Endothelial cell of umbilical vein (primary cell): ENCODE data around the gene STAT4. TPM values are rescaled to one million over a fixed set of nuclear protein-coding genes. Genes with fewer than 3 reads are reported as not detected.

ENCODE experiments used
- BruUV-seq: library from RNA; stranded (reverse); fragments of 400-500 nt; replicated peaks from 2 replicates; lab custom pipeline; 2021; lab: Mats Ljungman, UMichigan
- CTCF ChIA-PET: fragments of 300-600, 350-600 bp; sonication (Branson Sonifier 250); formaldehyde crosslinking; loops from one replicate; lab custom pipeline; 2021; ENCODE audit warnings: antibody characterized with exemption, inconsistent platforms; lab: Charles Lee
- POLR2A ChIA-PET: fragments of 300-600, 350-600 bp; sonication (Branson Sonifier 250); formaldehyde crosslinking; loops from one replicate; lab custom pipeline; 2021; ENCODE audit warnings: antibody characterized with exemption, inconsistent platforms; lab: Charles Lee
- DNase-seq: peaks from one replicate; pipeline ENCODE4 v3.0.0-alpha.2; 2011; ENCODE audit warnings: low read depth, low spot score
- FAIRE-seq: peaks from 2 replicates; lab custom pipeline; 2011; peaks lifted over from hg19 to GRCh38; lab: Jason Lieb, UNC
- H2AFZ ChIP-seq: 2 replicates; pipeline ENCODE4 v1.6.0; 2012; ENCODE audit warnings: low read depth, low read length, control low read depth, inconsistent platforms
- H3K27ac ChIP-seq: 2 replicates; pipeline ENCODE4 v1.5.1; 2011; ENCODE audit warnings: low read depth, mild to moderate bottlenecking, control low read depth, low read length, moderate library complexity; ENCODE audit not compliant: insufficient read depth
- H3K27me3 ChIP-seq, 2 experiments: 2 replicates each; pipeline versions ENCODE4 v1.6.0 to v1.6.1; 2011; ENCODE audit warnings: low read length in 2 of 2, mixed read lengths in 1 of 2; ENCODE audit not compliant: control insufficient read depth in 2 of 2, insufficient read depth in 2 of 2
- H3K36me3 ChIP-seq, 2 experiments: 2 replicates in 1 of 2; 3 replicates in 1 of 2; pipeline ENCODE4 v1.5.1; 2011; ENCODE audit warnings: low read length in 2 of 2, mild to moderate bottlenecking in 1 of 2, moderate library complexity in 1 of 2; ENCODE audit not compliant: control insufficient read depth in 2 of 2, insufficient read depth in 2 of 2; ENCODE audit errors: extremely low read depth in 1 of 2
- H3K4me1 ChIP-seq: 3 replicates; pipeline ENCODE4 v1.5.1; 2011; ENCODE audit warnings: mild to moderate bottlenecking, low read length; ENCODE audit not compliant: control insufficient read depth, insufficient read depth; ENCODE audit errors: extremely low read depth
- H3K4me2 ChIP-seq: 2 replicates; pipeline ENCODE4 v1.6.1; 2011; ENCODE audit warnings: low read length, control low read depth, mixed read lengths; ENCODE audit not compliant: insufficient read depth
- H3K4me3 ChIP-seq, 3 experiments: fragments of 200-600 bp in 1 of 3; sonication (generic), shearing (Covaris generic) in 1 of 3; replicated peaks in 1 of 3; 2 replicates each; pipeline ENCODE4 v1.5.1; 2011 to 2016; ENCODE audit warnings: control low read depth in 3 of 3, low read length in 3 of 3, mild to moderate bottlenecking in 2 of 3, inconsistent platforms in 1 of 3, low read depth in 1 of 3, moderate library complexity in 1 of 3; ENCODE audit not compliant: insufficient read depth in 1 of 3
- H3K79me2 ChIP-seq: 2 replicates; pipeline ENCODE4 v1.6.0; 2012; ENCODE audit warnings: low read length, inconsistent platforms; ENCODE audit not compliant: control insufficient read depth, insufficient read depth
- H3K9ac ChIP-seq: replicated peaks from 2 replicates; pipeline ENCODE3; 2011; ENCODE audit warnings: low read length, control low read depth; ENCODE audit not compliant: insufficient read depth; ENCODE audit errors: extremely low read depth
- H3K9me1 ChIP-seq: replicated peaks from 3 replicates; pipeline ENCODE4 v1.6.0; 2011; ENCODE audit warnings: mild to moderate bottlenecking, low read length; ENCODE audit not compliant: control insufficient read depth, insufficient read depth; ENCODE audit errors: extremely low read depth
- H3K9me3 ChIP-seq: replicated peaks from 2 replicates; pipeline ENCODE4 v1.5.1; 2012; ENCODE audit warnings: low read length, inconsistent platforms; ENCODE audit not compliant: control insufficient read depth, insufficient read depth
- H4K20me1 ChIP-seq: replicated peaks from 2 replicates; pipeline ENCODE3; 2011; ENCODE audit warnings: mild to moderate bottlenecking, low read length; ENCODE audit not compliant: control insufficient read depth, insufficient read depth; ENCODE audit errors: extremely low read depth
- EZH2 ChIP-seq: IDR thresholded peaks from 2 replicates; pipeline ENCODE4 v1.6.1; 2012; ENCODE audit warnings: borderline replicate concordance, low read depth, mild to moderate bottlenecking, moderate library complexity, low read length, inconsistent platforms; ENCODE audit not compliant: severe bottlenecking
- FOS ChIP-seq: IDR thresholded peaks from 2 replicates; pipeline ENCODE4 v1.6.1; 2011; ENCODE audit warnings: mild to moderate bottlenecking, low read length, moderate library complexity, borderline replicate concordance; ENCODE audit not compliant: insufficient read depth
- GATA2 ChIP-seq: IDR thresholded peaks from 2 replicates; pipeline ENCODE4 v1.7.0; 2011; ENCODE audit warnings: low read depth, mild to moderate bottlenecking, moderate library complexity, mixed read lengths, low read length; ENCODE audit not compliant: insufficient read length, insufficient read depth
- JUN ChIP-seq: IDR thresholded peaks from 2 replicates; pipeline ENCODE4 v1.6.1; 2011; ENCODE audit warnings: borderline replicate concordance, low read depth; ENCODE audit not compliant: insufficient read length, insufficient read depth
- MYC ChIP-seq: IDR thresholded peaks from one replicate; pipeline ENCODE4 v1.6.1; 2011; ENCODE audit warnings: mild to moderate bottlenecking, low read depth, low read length
- POLR2A ChIP-seq: IDR thresholded peaks from 2 replicates; pipeline ENCODE4 v1.6.1; 2012; ENCODE audit warnings: low read depth, mild to moderate bottlenecking, control low read depth, low read length
- POLR2AphosphoS5 ChIP-seq: IDR thresholded peaks from 2 replicates; pipeline ENCODE4 v1.6.1; 2012; ENCODE audit warnings: low read depth, mild to moderate bottlenecking, control low read depth, low read length, moderate library complexity; ENCODE audit not compliant: insufficient read depth
- dilution Hi-C: fragments of 300-500 bp; cut with MboI; formaldehyde crosslinking; loops from one replicate; pipeline ENCODE4 v1.15.0; 2019; ENCODE audit warnings: low sequenced_read_pairs; ENCODE audit not compliant: extremely low pct_ligation_motif_present
- intact Hi-C: fragments of 100-400 bp; cut with micrococcal nuclease; formaldehyde crosslinking; loops from one replicate; pipeline ENCODE4 v1.10.0; 2022
- polyA plus RNA-seq, 4 experiments: library from polyadenylated mRNA; depleted of rRNA in 3 of 4; stranded (reverse) in 3 of 4; unstranded in 1 of 4; fragments of >200 nt; gene quantifications; 2 replicates each; pipeline versions ENCODE4 v1.2.1 to v1.2.3, GENCODE V29; 2011 to 2012; ENCODE audit warnings: missing spikeins in 1 of 4
- total RNA-seq: library from RNA; stranded (reverse); gene quantifications from 2 replicates; pipeline ENCODE4 v1.2.3, GENCODE V29; 2021
- TF ChIP-seq, protein P1 (sequence below): IDR thresholded peaks from 2 replicates; pipeline ENCODE4 v1.6.1; 2011; ENCODE audit not compliant: insufficient read depth, insufficient read length
- TF ChIP-seq, protein P2 (sequence below), 2 donors: IDR thresholded peaks; 1 replicate in 1 of 2; 2 replicates in 1 of 2; pipeline ENCODE4 v1.5.1; 2011; ENCODE audit warnings: low read length in 2 of 2, mild to moderate bottlenecking in 2 of 2, moderate library complexity in 2 of 2, control low read depth in 1 of 2, inconsistent platforms in 1 of 2, low read depth in 1 of 2; ENCODE audit not compliant: insufficient read depth in 1 of 2; ENCODE audit errors: extremely low read depth in 1 of 2

STAT4 gene
- total and polyA plus RNA-seq, 2 donors (not counting 3 experiments of a cell fraction or from before 2014, with no cell fraction given) = 0.46 to 1.2 TPM

DNA sequence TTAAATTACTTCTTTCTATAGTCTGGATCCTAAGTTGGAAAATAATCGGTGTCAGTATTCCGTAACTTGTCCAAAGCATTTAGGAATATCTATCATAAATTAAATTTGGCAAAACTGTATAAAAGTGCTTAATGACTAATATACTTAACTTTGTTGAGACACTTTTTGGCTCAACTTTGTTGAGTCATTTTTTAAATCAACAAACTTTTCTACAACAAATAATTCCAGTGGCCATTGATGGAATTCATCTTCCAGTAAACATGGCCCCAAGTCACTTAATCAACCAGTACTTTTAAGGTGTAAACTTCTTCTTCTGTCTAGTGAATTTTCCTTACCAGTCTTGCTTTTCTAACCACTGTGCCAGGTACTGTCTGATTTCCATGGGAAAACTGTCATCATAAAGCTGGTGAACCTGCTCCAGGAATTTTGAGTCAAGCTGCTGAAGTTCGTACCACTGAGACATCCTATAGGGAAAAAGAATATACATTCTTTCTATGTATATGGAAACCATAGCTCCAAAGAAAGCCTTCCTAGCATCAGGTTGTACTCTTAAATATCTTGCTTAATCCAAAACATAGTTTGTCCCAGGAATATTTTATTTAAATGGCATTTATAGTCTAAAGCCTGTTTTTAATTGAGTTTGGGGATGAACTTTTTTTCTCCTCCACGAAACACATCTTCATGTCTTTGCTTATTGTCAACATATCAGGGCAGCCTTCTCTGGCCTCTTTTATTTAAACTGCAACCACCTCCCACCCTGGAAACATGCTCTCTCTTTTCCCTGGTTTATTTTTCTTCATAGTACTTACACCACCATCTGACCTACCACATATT lies 141.0 kb downstream of the STAT4 start:
- POLR2A ChIA-PET = no interaction called here
- no peak overlapping the region for H3K4me2 ChIP-seq
- DNase-seq (no peak), FAIRE-seq (no peak)
- no peaks in the 10 kb centered on the region for H3K27me3 ChIP-seq
- peaks cover 22 to 26% of the 10 kb centered on the region in 2 experiments for H3K36me3 ChIP-seq
- no peak overlapping the region for H3K4me3 ChIP-seq
- H4K20me1 ChIP-seq = no peaks in the 10 kb centered on the region
- peaks cover 21% of the 10 kb centered on the region for H3K79me2 ChIP-seq
- H2AFZ ChIP-seq = no peak overlapping the region
- TF ChIP-seq JUN (no peak), POLR2A (no peak), EZH2 (no peak), GATA2 (no peak), FOS (no peak), POLR2AphosphoS5 (no peak), MYC (no peak)
- TF ChIP-seq, protein P1, sequence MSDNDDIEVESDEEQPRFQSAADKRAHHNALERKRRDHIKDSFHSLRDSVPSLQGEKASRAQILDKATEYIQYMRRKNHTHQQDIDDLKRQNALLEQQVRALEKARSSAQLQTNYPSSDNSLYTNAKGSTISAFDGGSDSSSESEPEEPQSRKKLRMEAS = no peak
- TF ChIP-seq, protein P2, sequence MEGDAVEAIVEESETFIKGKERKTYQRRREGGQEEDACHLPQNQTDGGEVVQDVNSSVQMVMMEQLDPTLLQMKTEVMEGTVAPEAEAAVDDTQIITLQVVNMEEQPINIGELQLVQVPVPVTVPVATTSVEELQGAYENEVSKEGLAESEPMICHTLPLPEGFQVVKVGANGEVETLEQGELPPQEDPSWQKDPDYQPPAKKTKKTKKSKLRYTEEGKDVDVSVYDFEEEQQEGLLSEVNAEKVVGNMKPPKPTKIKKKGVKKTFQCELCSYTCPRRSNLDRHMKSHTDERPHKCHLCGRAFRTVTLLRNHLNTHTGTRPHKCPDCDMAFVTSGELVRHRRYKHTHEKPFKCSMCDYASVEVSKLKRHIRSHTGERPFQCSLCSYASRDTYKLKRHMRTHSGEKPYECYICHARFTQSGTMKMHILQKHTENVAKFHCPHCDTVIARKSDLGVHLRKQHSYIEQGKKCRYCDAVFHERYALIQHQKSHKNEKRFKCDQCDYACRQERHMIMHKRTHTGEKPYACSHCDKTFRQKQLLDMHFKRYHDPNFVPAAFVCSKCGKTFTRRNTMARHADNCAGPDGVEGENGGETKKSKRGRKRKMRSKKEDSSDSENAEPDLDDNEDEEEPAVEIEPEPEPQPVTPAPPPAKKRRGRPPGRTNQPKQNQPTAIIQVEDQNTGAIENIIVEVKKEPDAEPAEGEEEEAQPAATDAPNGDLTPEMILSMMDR (IDR thresholded peaks at IDR 0.05; ENCODE audit: extremely low read depth in 1 of 2, insufficient read depth in 1 of 2, low read depth in 1 of 2, low read length in 2 of 2) = no peak
- H3K9me3 ChIP-seq = no peaks in the 10 kb centered on the region
- no TSS peak for BruUV-seq
- CTCF ChIA-PET = interaction anchor here (0.9 kb wide), 1 partner anchor 146 kb away, joined by 3 read pairs; no protein-coding TSS in a partner anchor
- peaks cover 16% of the 10 kb centered on the region for H3K4me1 ChIP-seq
- H3K9ac ChIP-seq = no peak overlapping the region
- dilution Hi-C loops (no loop called here), intact Hi-C loops (loop anchor here (5.0 kb wide), 1 partner anchor 62 kb away; no protein-coding TSS in a partner anchor)
- no peak overlapping the region for H3K27ac ChIP-seq
- H3K9me1 ChIP-seq = no peaks in the 10 kb centered on the region
